ENCODE measurements around the gene SLC4A8.

GRCh38 chr12:51511546-51512260, 87.1 kb downstream of the SLC4A8 start:
- TF ChIP-seq CTCF (IDR thresholded peaks at IDR 0.05) (no peak), ZFX (IDR thresholded peaks at IDR 0.05; ENCODE audit: borderline replicate concordance) (no peak)

All from 22Rv1 (cell line).